Transverse colon (tissue), 4 donors: ENCODE data around the gene SLC6A16. TPM values are rescaled to one million over a fixed set of nuclear protein-coding genes. Genes with fewer than 3 reads are reported as not detected.

Source experiments
- DNase-seq: peaks from one replicate; pipeline ENCODE4 v3.0.0-alpha.2; 2019
- H3K27ac ChIP-seq, 4 donors: fragments of 200-600 bp; sonication (generic); 2 replicates each; pipeline ENCODE4 v1.5.1; 2016 to 2018; ENCODE audit warnings: inconsistent platforms in 4 of 4
- H3K27me3 ChIP-seq: fragments of 200-600 bp; sonication (generic); 2 replicates; pipeline ENCODE4 v1.5.1; 2017; ENCODE audit warnings: inconsistent platforms
- H3K36me3 ChIP-seq, 4 donors: fragments of 200-600 bp; sonication (generic); 2 replicates each; pipeline ENCODE4 v1.5.1; 2017 to 2019; ENCODE audit warnings: inconsistent platforms in 4 of 4
- H3K4me1 ChIP-seq, 4 donors: fragments of 200-600 bp; sonication (generic); 2 replicates each; pipeline ENCODE4 v1.5.1; 2017 to 2020; ENCODE audit warnings: inconsistent platforms in 4 of 4
- H3K4me3 ChIP-seq, 4 donors: fragments of 200-600 bp; sonication (generic); 1 replicate in 1 of 4; 2 replicates in 3 of 4; pipeline versions ENCODE4 v1.5.1 to v1.6.1; 2017 to 2019; ENCODE audit warnings: inconsistent platforms in 4 of 4
- H3K9me3 ChIP-seq, 2 donors: fragments of 200-600 bp; sonication (generic); 2 replicates each; pipeline ENCODE4 v1.5.1; 2017 to 2019; ENCODE audit warnings: inconsistent platforms in 2 of 2
- CTCF ChIP-seq, 5 experiments: fragments of 200-600 bp in 3 of 5; fragments of 450-650 bp in 2 of 5; sonication (generic) in 3 of 5; IDR thresholded peaks; 1 replicate in 2 of 5; 2 replicates in 3 of 5; pipeline ENCODE4 v1.5.1; 2016 to 2017; ENCODE audit warnings: antibody characterized with exemption in 5 of 5, inconsistent platforms in 3 of 5, mild to moderate bottlenecking in 2 of 5, moderate library complexity in 1 of 5
- EP300 ChIP-seq: sonication (generic); formaldehyde crosslinking; IDR thresholded peaks from one replicate; pipeline ENCODE4 v1.6.1; 2017; ENCODE audit warnings: antibody characterized with exemption, low read depth
- POLR2A ChIP-seq: fragments of 450-650 bp; IDR thresholded peaks from one replicate; pipeline ENCODE4 v1.6.1; 2016; ENCODE audit warnings: antibody characterized with exemption, mild to moderate bottlenecking, moderate library complexity
- POLR2AphosphoS5 ChIP-seq, 3 donors: sonication (generic); formaldehyde crosslinking; IDR thresholded peaks; one replicate each; pipeline ENCODE4 v1.6.1; 2016; ENCODE audit warnings: antibody characterized with exemption in 3 of 3
- WGBS, 2 donors: methylation state at CpG; one replicate each; pipeline ENCODE4 v1.1.5; 2018; ENCODE audit warnings: low coverage in 1 of 2; 5-methylcytosine and 5-hydroxymethylcytosine counted together
- in situ Hi-C, 4 donors: fragments of 200-750 bp; cut with MboI; loops; one replicate each; pipeline versions ENCODE4 v1.15.0 to v1.15.1; 2017; ENCODE audit warnings: low sequenced_read_pairs in 3 of 4, low pct_ligation_motif_present in 1 of 4, low pct_unique_long_range_greater_than_20kb in 1 of 4
- intact Hi-C: fragments of 100-400 bp; cut with DNase I; formaldehyde crosslinking; loops from one replicate; pipeline ENCODE4 v1.15.1; 2023; ENCODE audit warnings: low total_unique reads
- total RNA-seq, 4 donors: library from RNA; depleted of rRNA; stranded (reverse); fragments of >200 nt; gene quantifications; one replicate each; pipeline ENCODE4 v1.1.0, GENCODE V29; 2016

The SLC6A16 gene
- total RNA-seq, 4 donors from 2014 or later: 0.40 to 0.75 (median 0.48) TPM; not detected in 1

GRCh38 chr19:49364083-49364737, 39.2 kb upstream of the SLC6A16 start:
- H3K4me1 ChIP-seq: peaks cover 4 to 32% (median 22%) of the 10 kb centered on the region in 4 donors
- peak overlapping the region; percentile 69 to 88 (median 82) for H3K27ac ChIP-seq
- H3K4me3 ChIP-seq: peak overlapping the region in 2 of 4 donors; percentile 61 to 78
- in situ Hi-C loops (no loop called here), intact Hi-C loops (no loop called here)
- H3K36me3 ChIP-seq: no peaks in the 10 kb centered on the region
- no peaks in the 10 kb centered on the region for H3K27me3 ChIP-seq
- 55 to 76% methylated on average over 2 to 27 of the region's 27 CpGs for WGBS, 2 donors
- no peak for DNase-seq
- TF ChIP-seq POLR2A: no peak
- no peak for TF ChIP-seq CTCF (IDR thresholded peaks at IDR 0.05)
- no peak for TF ChIP-seq EP300
- no peak for TF ChIP-seq POLR2AphosphoS5 (IDR thresholded peaks at IDR 0.05)
- peaks cover 7 to 9% of the 10 kb centered on the region in 2 donors for H3K9me3 ChIP-seq

GRCh38 chr19:49363268-49364082, 38.5 kb upstream of the SLC6A16 start, which contains the start of gene DKKL1:
TSS of gene DKKL1 (plus strand) at chr19:49363877. CDS start at chr19:49363999, 122 bp downstream.
- Histone ChIP-seq H3K27ac (peak within 1 kb of the TSS; percentile 87 to 97 (median 91)), H3K4me3 (peak within 1 kb of the TSS in 3 of 4 donors; percentile 48 to 78 (median 61)), H3K27me3 (no peaks in the 10 kb centered on the region), H3K9me3 (peaks cover under 1 to 2% of the 10 kb centered on the region in 2 donors), H3K4me1 (peaks cover 4 to 32% (median 22%) of the 10 kb centered on the region in 4 donors), H3K36me3 (no peaks in the 10 kb centered on the region)
- in situ Hi-C loops (no loop called here), intact Hi-C loops (no loop called here)
- DNase-seq: peak; percentile 99
- WGBS, 2 donors: 0 to 3% methylated on average over 6 to 44 of the region's 46 CpGs
- TF ChIP-seq POLR2AphosphoS5 (IDR thresholded peaks at IDR 0.05): peak; percentile 68 to 80 (median 69)
- TF ChIP-seq EP300: no peak
- TF ChIP-seq CTCF (IDR thresholded peaks at IDR 0.05): peak in 2 of 5 experiments; percentile 18 to 27

GRCh38 chr19:49362929-49363267, 37.9 kb upstream of the SLC6A16 start:
- Histone ChIP-seq H3K36me3 (no peaks in the 10 kb centered on the region), H3K27me3 (no peaks in the 10 kb centered on the region), H3K9me3 (no peaks in the 10 kb centered on the region), H3K4me3 (peak overlapping the region in 3 of 4 donors; percentile 48 to 78 (median 61)), H3K4me1 (peaks cover 4 to 32% (median 22%) of the 10 kb centered on the region in 4 donors), H3K27ac (peak overlapping the region; percentile 87 to 97 (median 91))
- WGBS, 2 donors: 0 to 1% methylated on average over 1 to 14 of the region's 14 CpGs
- TF ChIP-seq POLR2AphosphoS5 (IDR thresholded peaks at IDR 0.05): no peak
- TF ChIP-seq EP300: no peak
- no peak for TF ChIP-seq POLR2A
- TF ChIP-seq CTCF (IDR thresholded peaks at IDR 0.05): no peak
- DNase-seq: peak; percentile 47
- intact Hi-C loops (no loop called here), in situ Hi-C loops (no loop called here)
